Measurements from ENCODE around the gene GALNT10. TPM values are rescaled to one million over a fixed set of nuclear protein-coding genes. Genes with fewer than 3 reads are reported as not detected.

Gene GALNT10
- polyA plus RNA-seq, 1 donor (not counting 4 experiments of a cell fraction or from before 2014, with no cell fraction given): 17.9 TPM

DNA sequence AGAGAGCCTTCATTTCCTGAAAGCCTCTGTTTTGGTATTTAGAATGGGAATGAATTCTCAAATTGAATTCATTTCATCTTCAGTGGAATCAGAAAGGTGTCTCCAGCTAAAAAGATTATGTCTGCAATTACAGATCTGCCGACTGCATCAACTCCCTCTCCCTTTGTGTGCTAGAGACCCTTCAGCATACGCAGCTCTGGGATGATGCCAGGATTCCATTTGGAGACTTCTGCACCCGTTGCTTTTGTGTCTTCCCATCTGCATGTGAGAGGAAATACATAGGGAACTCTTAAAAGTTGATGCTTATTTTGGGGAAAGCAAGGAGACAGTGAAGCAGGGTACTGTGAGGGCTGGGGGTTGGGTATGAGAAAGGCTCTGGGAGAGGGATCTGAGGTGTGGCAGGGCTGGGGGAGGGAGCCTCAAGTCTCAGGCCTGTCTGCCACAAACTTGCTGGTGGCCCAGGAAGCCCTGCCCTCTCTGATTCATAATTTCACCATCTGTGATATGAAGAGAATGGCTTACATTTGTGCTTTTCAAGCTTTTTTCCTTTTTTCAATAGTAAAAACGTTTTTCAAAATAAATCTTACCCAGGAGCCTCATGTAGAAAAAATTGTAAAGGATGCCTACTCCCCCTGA lies 165.6 kb downstream of the GALNT10 start:
- FAIRE-seq: peak; percentile 63
- peak overlapping the region in 1 of 3 experiments; percentile 17 for H3K4me3 ChIP-seq (ENCODE audit: control insufficient read depth in 2 of 3, extremely low read depth in 1 of 3, insufficient read depth in 2 of 3, low read depth in 1 of 3, low read length in 3 of 3)
- no peak for DNase-seq (ENCODE audit: low read depth, low spot score)
- peaks cover 25% of the 10 kb centered on the region for H3K4me1 ChIP-seq (ENCODE audit: control insufficient read depth, extremely low read depth, insufficient read depth, low read length)
- H3K36me3 ChIP-seq (ENCODE audit: control insufficient read depth in 2 of 2, extremely low read depth in 1 of 2, insufficient read depth in 2 of 2, low read length in 2 of 2): no peaks in the 10 kb centered on the region
- peak overlapping the region; percentile 47 for H2AFZ ChIP-seq (ENCODE audit: control insufficient read depth, low read length)
- peak overlapping the region; percentile 63 for H3K4me2 ChIP-seq (ENCODE audit: control insufficient read depth, extremely low read depth, insufficient read depth, low read depth, low read length)
- no peak overlapping the region for H3K9ac ChIP-seq (ENCODE audit: control insufficient read depth, extremely low read depth, insufficient read depth, low read length)
- no peaks in the 10 kb centered on the region for H4K20me1 ChIP-seq (ENCODE audit: control insufficient read depth, extremely low read depth, insufficient read depth, low read length)
- H3K27me3 ChIP-seq (ENCODE audit: control insufficient read depth, extremely low read depth, insufficient read depth, low read length): no peaks in the 10 kb centered on the region
- no peaks in the 10 kb centered on the region for H3K79me2 ChIP-seq (ENCODE audit: control insufficient read depth, insufficient read depth, low read length)
- H3K27ac ChIP-seq (ENCODE audit: control insufficient read depth, insufficient read depth, low read length): no peak overlapping the region
- dilution Hi-C loops (cut with MboI; ENCODE audit: extremely low pct_ligation_motif_present, low sequenced_read_pairs): no loop called here
- TF ChIP-seq, protein P1, sequence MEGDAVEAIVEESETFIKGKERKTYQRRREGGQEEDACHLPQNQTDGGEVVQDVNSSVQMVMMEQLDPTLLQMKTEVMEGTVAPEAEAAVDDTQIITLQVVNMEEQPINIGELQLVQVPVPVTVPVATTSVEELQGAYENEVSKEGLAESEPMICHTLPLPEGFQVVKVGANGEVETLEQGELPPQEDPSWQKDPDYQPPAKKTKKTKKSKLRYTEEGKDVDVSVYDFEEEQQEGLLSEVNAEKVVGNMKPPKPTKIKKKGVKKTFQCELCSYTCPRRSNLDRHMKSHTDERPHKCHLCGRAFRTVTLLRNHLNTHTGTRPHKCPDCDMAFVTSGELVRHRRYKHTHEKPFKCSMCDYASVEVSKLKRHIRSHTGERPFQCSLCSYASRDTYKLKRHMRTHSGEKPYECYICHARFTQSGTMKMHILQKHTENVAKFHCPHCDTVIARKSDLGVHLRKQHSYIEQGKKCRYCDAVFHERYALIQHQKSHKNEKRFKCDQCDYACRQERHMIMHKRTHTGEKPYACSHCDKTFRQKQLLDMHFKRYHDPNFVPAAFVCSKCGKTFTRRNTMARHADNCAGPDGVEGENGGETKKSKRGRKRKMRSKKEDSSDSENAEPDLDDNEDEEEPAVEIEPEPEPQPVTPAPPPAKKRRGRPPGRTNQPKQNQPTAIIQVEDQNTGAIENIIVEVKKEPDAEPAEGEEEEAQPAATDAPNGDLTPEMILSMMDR (optimal IDR thresholded peaks at IDR 0.05 in 1 of 3, IDR thresholded peaks at IDR 0.05 in 1 of 3, conservative IDR thresholded peaks at IDR 0.05 in 1 of 3; ENCODE audit: extremely low read depth in 1 of 3, insufficient read depth in 2 of 3, low read length in 3 of 3): no peak
- TF ChIP-seq EZH2 (IDR thresholded peaks at IDR 0.05; ENCODE audit: low read length): no peak
- H3K9me3 ChIP-seq (ENCODE audit: control insufficient read depth, low read depth, low read length): no peaks in the 10 kb centered on the region
- H3K9me1 ChIP-seq (ENCODE audit: control insufficient read depth, extremely low read depth, insufficient read depth, low read length): no peaks in the 10 kb centered on the region

DNA sequence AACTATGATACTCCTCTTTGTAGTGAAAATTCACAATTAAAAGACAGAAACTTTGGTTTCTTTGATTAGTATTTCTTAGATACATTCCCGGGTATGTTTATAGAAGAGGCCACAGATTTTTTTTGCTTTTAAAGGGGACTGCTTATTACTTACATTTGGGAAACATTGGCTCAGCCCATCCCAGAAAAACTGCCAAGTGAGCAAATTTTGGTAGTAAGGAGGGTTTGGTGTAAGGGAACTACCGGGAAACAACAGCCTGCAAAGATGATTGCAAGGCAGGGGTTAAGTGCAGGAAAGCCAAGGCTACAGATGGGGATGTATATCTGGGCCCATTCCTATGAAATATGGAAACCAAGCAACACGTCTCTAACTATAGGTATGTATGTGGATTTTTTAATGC lies 166.4 kb downstream of the GALNT10 start:
- dilution Hi-C loops (cut with MboI; ENCODE audit: extremely low pct_ligation_motif_present, low sequenced_read_pairs): no loop called here
- no peaks in the 10 kb centered on the region for H3K27me3 ChIP-seq (ENCODE audit: control insufficient read depth, extremely low read depth, insufficient read depth, low read length)
- no peaks in the 10 kb centered on the region for H3K9me3 ChIP-seq (ENCODE audit: control insufficient read depth, low read depth, low read length)
- TF ChIP-seq, protein P1 (optimal IDR thresholded peaks at IDR 0.05 in 1 of 3, IDR thresholded peaks at IDR 0.05 in 1 of 3, conservative IDR thresholded peaks at IDR 0.05 in 1 of 3; ENCODE audit: extremely low read depth in 1 of 3, insufficient read depth in 2 of 3, low read length in 3 of 3): no peak
- no peak for TF ChIP-seq EZH2 (IDR thresholded peaks at IDR 0.05; ENCODE audit: low read length)
- H3K9me1 ChIP-seq (ENCODE audit: control insufficient read depth, extremely low read depth, insufficient read depth, low read length): no peaks in the 10 kb centered on the region
- H3K79me2 ChIP-seq (ENCODE audit: control insufficient read depth, insufficient read depth, low read length): no peaks in the 10 kb centered on the region
- no peak overlapping the region for H3K4me3 ChIP-seq (ENCODE audit: control insufficient read depth in 2 of 3, extremely low read depth in 1 of 3, insufficient read depth in 2 of 3, low read depth in 1 of 3, low read length in 3 of 3)
- FAIRE-seq: no peak
- H3K36me3 ChIP-seq (ENCODE audit: control insufficient read depth in 2 of 2, extremely low read depth in 1 of 2, insufficient read depth in 2 of 2, low read length in 2 of 2): no peaks in the 10 kb centered on the region
- no peak for DNase-seq (ENCODE audit: low read depth, low spot score)
- H3K4me2 ChIP-seq (ENCODE audit: control insufficient read depth, extremely low read depth, insufficient read depth, low read depth, low read length): no peak overlapping the region
- H4K20me1 ChIP-seq (ENCODE audit: control insufficient read depth, extremely low read depth, insufficient read depth, low read length): no peaks in the 10 kb centered on the region
- no peak overlapping the region for H2AFZ ChIP-seq (ENCODE audit: control insufficient read depth, low read length)
- H3K9ac ChIP-seq (ENCODE audit: control insufficient read depth, extremely low read depth, insufficient read depth, low read length): no peak overlapping the region
- H3K4me1 ChIP-seq (ENCODE audit: control insufficient read depth, extremely low read depth, insufficient read depth, low read length): peaks cover 18% of the 10 kb centered on the region
- H3K27ac ChIP-seq (ENCODE audit: control insufficient read depth, insufficient read depth, low read length): no peak overlapping the region

All from keratinocyte (primary cell).